HG02852 (cell line): ENCODE measurements around the gene GNA14.
"Not testable (repeated sequence)": the region's sequence is repeated elsewhere in the genome, so short reads cannot be mapped to it uniquely, and the experiment has no call there.

ENCODE experiments used
- ATAC-seq: cut with Tn5 transposase; IDR thresholded peaks from one replicate; pipeline ENCODE4 v1.9.1; 2021; ENCODE audit warnings: mild to moderate bottlenecking, moderate library complexity; ENCODE audit not compliant: unreplicated experiment

The GNA14 gene

DNA sequence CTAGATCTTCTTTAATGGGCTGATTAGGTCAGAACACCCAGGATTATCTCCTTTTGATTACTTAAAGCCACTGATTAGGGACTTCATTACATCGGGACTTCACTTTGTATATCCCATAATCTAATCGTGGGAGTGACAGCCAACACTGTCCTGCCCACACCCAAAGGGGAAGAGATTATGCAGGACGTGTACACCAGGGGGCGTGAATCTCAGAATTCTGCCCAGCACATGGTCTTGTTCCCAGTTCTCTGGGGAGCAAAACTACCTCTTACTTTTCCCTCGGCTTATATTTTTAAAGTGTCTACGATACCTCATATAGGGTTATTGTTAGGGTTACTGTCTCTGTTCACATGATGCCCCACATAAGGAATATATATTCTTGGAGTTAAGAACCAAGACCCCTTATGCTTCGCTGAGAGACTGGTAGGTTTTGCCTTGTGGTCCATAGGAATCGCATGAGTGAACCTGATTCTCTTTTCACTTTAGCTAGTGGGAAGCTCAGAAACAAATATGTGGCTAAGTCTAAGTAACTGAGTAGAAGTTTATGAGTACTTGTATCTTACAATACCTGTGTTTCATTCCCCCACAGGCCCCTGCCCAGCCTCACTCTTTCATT lies 192.7 kb downstream of the GNA14 start:
- peak; percentile 38 for ATAC-seq

DNA sequence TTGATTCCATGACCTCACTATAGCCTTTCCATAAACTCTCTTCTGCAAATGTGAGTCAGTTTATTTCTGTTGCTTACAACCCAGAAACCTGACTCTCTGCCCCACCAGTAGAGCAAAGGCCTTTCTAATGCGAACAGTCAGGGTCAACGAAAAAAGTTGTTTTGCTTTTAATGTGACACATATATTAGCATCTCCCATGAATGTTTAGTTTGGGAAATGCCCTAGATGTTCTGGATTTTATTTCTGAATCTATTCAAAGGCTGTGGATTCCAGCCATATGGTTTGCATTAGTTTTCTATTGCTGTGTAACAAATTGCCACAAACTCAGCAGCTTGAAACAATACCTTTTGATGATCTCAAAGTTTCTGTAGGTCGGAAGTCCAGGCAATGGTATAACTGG lies 193.5 kb downstream of the GNA14 start:
- no peak for ATAC-seq

DNA sequence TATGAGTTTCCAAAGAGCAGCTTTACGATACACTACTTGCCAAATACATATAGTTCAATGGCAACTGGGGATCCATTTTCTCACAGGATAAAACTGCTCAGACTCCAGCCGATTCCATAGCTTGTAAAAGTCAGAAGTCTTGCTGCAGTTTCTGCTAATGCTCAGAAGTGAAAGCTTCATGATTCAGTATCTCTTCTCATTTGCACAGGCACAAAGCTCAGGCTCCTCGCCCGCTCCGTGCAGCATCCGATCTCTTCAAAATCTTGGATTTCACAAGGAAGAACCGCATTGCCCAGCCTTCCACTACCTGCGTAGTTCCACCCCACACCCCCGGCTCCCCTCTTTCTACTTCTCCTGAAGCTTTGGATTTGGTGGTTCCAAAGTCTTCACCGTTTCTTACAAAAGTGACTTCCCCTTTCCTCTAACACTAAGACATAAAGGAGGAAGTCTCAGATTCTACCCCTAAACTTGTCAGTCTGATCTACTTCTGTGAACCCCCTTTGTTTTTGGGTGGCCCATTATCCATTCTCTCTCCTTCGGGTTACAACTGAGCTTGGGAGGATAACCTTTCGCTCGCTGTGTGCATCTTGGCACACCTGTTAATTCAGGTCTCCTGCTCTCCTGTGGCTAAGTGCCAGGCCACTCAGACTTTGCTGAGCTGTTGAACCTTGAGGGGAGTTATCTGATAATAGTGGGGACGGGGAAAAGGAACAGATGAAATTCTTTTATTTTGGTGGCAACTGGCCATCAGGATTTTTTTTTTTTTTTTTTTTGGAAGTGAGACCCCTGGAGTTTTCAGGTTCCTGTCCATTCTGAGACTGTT lies 194.1 kb downstream of the GNA14 start:
- ATAC-seq: no peak

DNA sequence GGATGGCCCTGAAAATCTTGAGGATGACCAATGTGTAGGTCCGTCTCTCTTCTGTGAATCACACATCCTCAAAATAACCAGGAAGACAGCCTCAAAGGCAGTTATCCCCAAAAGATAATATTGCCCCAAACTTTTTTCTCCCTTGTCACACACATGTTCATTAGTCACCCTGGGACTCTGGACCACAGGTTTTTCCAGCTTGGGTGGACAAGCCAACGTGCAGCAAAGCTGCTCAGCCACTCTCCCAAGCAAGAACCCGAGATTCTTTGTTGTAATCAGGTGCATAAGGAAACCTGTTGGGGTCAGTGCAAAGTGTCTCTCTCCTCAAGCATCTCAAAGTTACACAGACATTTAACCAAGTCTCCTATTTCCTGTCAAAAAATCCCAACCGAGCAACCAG lies 196.6 kb downstream of the GNA14 start:
- no peak for ATAC-seq

DNA sequence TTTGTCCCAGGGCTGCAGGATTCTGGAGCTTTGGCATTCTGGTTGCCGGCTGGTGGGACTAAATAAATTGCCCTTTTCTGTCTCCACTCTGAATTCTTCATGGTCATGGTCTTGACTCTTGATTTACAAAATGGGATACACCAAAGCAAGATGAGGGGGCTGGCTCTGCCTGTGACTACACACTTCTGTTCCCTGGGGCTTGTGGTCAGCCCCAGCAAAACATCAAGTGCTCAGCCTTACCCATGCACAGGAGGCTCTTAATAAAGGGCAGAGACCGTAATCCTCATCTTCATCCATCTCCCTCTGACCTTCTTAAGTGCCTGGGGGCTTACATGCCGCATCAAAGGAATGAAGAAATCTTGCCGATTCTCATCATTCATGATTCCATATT lies 198.0 kb downstream of the GNA14 start:
- ATAC-seq: no peak

- no peak for ATAC-seq
These were observed 198.7 kb downstream of the GNA14 start for GRCh38 chr9:77449240-77450084.

- no peak for ATAC-seq
These were observed 200.5 kb downstream of the GNA14 start for GRCh38 chr9:77447646-77448045.

- ATAC-seq: no peak
These were observed 205.7 kb downstream of the GNA14 start for GRCh38 chr9:77442436-77442835.

- ATAC-seq: not testable (repeated sequence)
These were observed 207.0 kb downstream of the GNA14 start for GRCh38 chr9:77441124-77441523.

DNA sequence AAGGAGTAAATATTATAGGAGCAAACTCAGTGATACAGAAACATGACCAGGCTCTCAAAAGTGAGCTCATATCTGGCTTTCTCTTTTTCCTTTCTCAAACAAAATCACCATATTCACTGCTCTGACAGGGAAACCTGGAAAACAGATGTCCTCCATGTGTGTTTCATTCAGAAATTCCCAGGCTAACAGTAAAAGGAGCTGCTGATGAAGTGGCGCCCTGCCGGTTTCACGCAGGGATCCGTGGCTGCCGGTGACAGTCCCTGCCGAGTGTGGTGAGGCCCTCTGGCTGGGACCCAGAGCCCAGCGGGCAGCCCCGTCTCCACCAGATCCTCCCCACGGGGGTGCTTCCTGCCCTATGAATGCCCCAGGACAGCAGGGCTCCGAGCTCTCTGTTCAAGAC lies 208.1 kb downstream of the GNA14 start:
- no peak for ATAC-seq

GRCh38 chr9:77438653-77439052 lies 209.5 kb downstream of the GNA14 start:
- ATAC-seq: no peak

DNA sequence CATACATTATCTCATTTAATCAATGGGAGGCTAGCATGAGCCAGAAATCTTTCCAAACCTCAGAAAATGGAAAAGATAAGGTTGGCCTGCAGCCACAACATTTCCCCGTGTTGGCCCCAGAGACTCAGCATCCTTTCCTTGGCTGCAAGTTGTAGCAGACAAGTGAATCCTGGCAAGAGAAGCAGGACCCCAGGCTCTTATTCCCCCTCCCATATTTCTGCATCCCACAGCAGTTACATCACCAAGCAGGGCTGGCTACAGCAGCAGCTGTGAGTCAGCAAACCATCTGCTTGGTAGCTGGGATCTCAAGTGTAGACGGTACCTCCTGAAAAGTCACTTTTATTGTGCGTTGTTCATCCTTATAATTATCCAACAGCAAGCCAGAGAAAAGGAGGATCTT lies 212.4 kb downstream of the GNA14 start:
- no peak for ATAC-seq

- ATAC-seq: no peak
These were observed 212.8 kb downstream of the GNA14 start for GRCh38 chr9:77435277-77435676.

GRCh38 chr9:77433675-77434445 lies 214.3 kb downstream of the GNA14 start:
- peak; percentile 76 for ATAC-seq

GRCh38 chr9:77432053-77432452 lies 216.1 kb downstream of the GNA14 start:
- ATAC-seq: no peak

DNA sequence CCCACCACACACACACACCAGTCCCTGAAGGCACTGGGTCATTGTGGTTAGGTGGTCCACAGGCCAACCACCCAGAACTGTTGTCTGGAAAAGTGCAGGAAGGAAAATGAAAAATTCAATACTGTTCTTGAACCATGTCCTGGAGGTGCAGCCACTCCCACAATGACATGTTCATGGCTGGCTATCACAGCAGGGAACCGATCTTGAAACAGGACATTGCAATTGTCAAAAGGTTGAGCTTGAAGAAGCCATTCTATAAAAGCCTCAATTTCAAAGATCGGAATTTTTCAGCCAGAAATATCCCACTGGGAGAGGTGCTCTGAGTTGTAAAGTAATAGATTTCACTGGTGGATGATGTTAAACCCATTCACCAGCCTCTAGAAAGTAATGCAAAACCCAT lies 218.2 kb downstream of the GNA14 start:
- no peak for ATAC-seq

- ATAC-seq: no peak
These were observed 220.7 kb downstream of the GNA14 start for GRCh38 chr9:77427256-77427927.

DNA sequence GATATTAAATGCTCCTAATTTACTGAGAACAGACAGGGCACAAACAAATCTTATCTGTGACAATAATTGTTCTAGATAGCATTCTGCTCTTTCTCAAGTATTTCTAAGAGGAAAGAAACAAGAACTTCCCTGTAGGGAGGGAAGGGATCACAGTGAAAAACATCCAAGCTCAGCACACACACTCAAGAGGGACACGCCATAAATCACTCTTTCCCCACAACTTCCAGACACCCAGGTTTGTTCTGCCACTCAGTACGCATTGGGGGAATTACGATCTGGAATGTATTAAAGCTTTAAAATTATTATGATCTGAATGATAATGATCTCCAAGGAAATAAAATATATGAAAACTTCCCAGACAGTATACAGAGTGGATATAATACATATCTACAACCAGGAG lies 221.4 kb downstream of the GNA14 start:
- no peak for ATAC-seq

DNA sequence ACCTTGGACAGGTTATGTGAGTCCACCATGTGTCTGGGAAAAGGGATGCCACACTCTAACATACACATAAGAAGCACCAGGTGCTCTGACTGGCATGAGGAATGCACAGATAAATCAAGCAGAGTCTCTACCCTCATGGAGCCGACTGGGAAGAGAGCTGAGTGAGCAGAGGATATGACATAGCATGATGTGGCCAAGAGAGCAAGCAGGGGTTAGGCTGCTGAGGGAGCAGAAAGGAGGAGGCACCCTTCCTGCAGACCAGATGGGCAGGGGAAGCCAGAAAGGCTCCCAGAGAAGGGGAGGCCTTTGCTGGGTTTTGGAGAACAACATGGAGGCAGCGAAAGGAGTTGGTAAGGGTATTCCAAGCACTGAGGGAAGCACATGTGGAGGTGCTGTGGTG lies 223.1 kb downstream of the GNA14 start:
- no peak for ATAC-seq

GRCh38 chr9:77423841-77424240 lies 224.3 kb downstream of the GNA14 start:
- no peak for ATAC-seq
